Activated CD8-positive, alpha-beta T cell treated with anti-CD3 and anti-CD28 coated beads for 36 hours (primary cell): Measurements from ENCODE around the gene EFNA1. TPM values are rescaled to one million over a fixed set of nuclear protein-coding genes. Genes with fewer than 3 reads are reported as not detected.

Source experiments
- ATAC-seq: fragments of 200-7000 bp; cut with Tn5 transposase; one replicate; pipeline ENCODE4 v1.10.0; 2021; ENCODE audit warnings: mild to moderate bottlenecking, moderate library complexity
- CTCF ChIA-PET: fragments of 350-600 bp; sonication (Branson Sonifier 250); formaldehyde crosslinking; loops from one replicate; lab custom pipeline; 2021; ENCODE audit warnings: antibody characterized with exemption; lab: Charles Lee
- POLR2A ChIA-PET: fragments of 350-600 bp; sonication (Branson Sonifier 250); formaldehyde crosslinking; loops from one replicate; lab custom pipeline; 2021; ENCODE audit warnings: antibody characterized with exemption; lab: Charles Lee
- DNase-seq: peaks from one replicate; pipeline ENCODE4 v3.0.0-alpha.2; 2020
- H3K27ac Mint-ChIP-seq: one replicate; pipeline ENCODE4 v1.8.0; 2021; ENCODE audit warnings: mild to moderate bottlenecking, mixed read lengths
- H3K27me3 Mint-ChIP-seq: one replicate; pipeline ENCODE4 v1.8.0; 2021; ENCODE audit warnings: mixed read lengths
- H3K36me3 Mint-ChIP-seq: one replicate; pipeline ENCODE4 v1.8.0; 2021; ENCODE audit warnings: low read depth, mixed read lengths
- H3K4me1 Mint-ChIP-seq: one replicate; pipeline ENCODE4 v1.8.0; 2021; ENCODE audit warnings: low read depth, mixed read lengths
- H3K4me3 Mint-ChIP-seq: one replicate; pipeline ENCODE4 v1.8.0; 2021; ENCODE audit warnings: mild to moderate bottlenecking, moderate library complexity, mixed read lengths
- H3K9me3 Mint-ChIP-seq: one replicate; pipeline ENCODE4 v1.8.0; 2021; ENCODE audit warnings: mixed read lengths
- CTCF ChIP-seq: fragments of 200-600 bp; IDR thresholded peaks from one replicate; pipeline ENCODE4 v1.8.0; 2022; ENCODE audit warnings: antibody characterized with exemption, mild to moderate bottlenecking
- intact Hi-C: fragments of 100-400 bp; cut with micrococcal nuclease; formaldehyde crosslinking; loops from one replicate; pipeline ENCODE4 v1.10.0; 2022
- total RNA-seq, 2 experiments: library from RNA; stranded (reverse); gene quantifications; one replicate each; pipeline ENCODE4 v1.2.3, GENCODE V29; 2021

Gene EFNA1
- total RNA-seq, 2 experiments from 2014 or later: 0.59 to 0.60 TPM

DNA sequence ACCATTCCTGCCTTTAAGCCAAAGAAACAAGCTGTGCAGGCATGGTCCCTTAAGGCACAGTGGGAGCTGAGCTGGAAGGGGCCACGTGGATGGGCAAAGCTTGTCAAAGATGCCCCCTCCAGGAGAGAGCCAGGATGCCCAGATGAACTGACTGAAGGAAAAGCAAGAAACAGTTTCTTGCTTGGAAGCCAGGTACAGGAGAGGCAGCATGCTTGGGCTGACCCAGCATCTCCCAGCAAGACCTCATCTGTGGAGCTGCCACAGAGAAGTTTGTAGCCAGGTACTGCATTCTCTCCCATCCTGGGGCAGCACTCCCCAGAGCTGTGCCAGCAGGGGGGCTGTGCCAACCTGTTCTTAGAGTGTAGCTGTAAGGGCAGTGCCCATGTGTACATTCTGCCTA is 6.6 kb downstream of the EFNA1 start:
- peaks cover 25% of the 10 kb centered on the region for H3K36me3 Mint-ChIP-seq
- ChIA-PET POLR2A (interaction anchor here (0.8 to 1.4 kb wide), 3 partner anchors 13 to 49 kb away, joined by 4 to 6 read pairs (median 4); no protein-coding TSS in a partner anchor), CTCF (interaction anchor here (1.2 to 9.3 kb wide), 5 partner anchors 34 to 60 kb away, joined by 3 to 69 read pairs (median 15); partner anchors contain the start of genes KRTCAP2 and TRIM46)
- intact Hi-C loops: no loop called here
- no peaks in the 10 kb centered on the region for H3K27me3 Mint-ChIP-seq
- ATAC-seq (no peak), DNase-seq (no peak)
- TF ChIP-seq CTCF: no peak
- H3K9me3 Mint-ChIP-seq: no peaks in the 10 kb centered on the region
- H3K4me1 Mint-ChIP-seq: peaks cover 37% of the 10 kb centered on the region
- H3K4me3 Mint-ChIP-seq: peak overlapping the region; percentile 99
- peak overlapping the region; percentile 99 for H3K27ac Mint-ChIP-seq

DNA sequence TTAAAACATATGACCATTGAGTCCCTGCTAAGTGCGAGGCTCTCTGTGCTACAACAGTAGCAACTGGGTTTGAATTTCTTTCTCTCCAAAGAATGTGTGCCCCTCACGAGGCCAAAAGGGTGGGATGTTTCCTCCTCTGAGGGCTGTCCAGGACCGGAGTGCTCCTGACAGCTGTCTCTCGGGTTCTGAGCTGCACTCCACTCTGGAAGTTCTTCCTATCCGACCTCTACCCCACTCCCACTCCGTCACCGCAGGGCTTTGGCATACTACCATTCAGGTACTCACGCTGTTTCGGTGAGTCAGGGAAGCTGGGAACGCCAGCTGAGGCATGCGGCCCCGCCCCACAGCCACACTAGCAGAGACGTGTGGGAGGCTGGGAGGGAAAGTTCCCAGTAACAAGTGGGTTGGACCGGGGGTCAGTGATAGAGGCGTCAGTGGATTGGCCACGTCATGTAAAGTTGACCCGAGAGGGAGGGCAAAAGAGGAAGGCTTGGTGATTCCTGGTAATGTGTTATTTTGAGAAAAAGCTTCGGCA is 7.3 kb downstream of the EFNA1 start:
- POLR2A ChIA-PET: interaction anchor here (0.6 to 1.6 kb wide), 5 partner anchors 8 to 62 kb away, joined by 3 to 6 read pairs (median 4); no protein-coding TSS in a partner anchor
- Mint-ChIP-seq H3K36me3 (peaks cover 30% of the 10 kb centered on the region), H3K27me3 (no peaks in the 10 kb centered on the region), H3K27ac (peak overlapping the region; percentile 99), H3K9me3 (no peaks in the 10 kb centered on the region), H3K4me1 (peaks cover 31% of the 10 kb centered on the region), H3K4me3 (peak overlapping the region; percentile 99)
- CTCF ChIA-PET: interaction anchor here (0.8 to 9.3 kb wide), 7 partner anchors 33 to 375 kb away, joined by 3 to 69 read pairs (median 15); partner anchors contain the start of genes KRTCAP2 and TRIM46
- TF ChIP-seq CTCF: no peak
- peak; percentile 67 for DNase-seq
- intact Hi-C loops: no loop called here
- peak; percentile 18 for ATAC-seq

DNA sequence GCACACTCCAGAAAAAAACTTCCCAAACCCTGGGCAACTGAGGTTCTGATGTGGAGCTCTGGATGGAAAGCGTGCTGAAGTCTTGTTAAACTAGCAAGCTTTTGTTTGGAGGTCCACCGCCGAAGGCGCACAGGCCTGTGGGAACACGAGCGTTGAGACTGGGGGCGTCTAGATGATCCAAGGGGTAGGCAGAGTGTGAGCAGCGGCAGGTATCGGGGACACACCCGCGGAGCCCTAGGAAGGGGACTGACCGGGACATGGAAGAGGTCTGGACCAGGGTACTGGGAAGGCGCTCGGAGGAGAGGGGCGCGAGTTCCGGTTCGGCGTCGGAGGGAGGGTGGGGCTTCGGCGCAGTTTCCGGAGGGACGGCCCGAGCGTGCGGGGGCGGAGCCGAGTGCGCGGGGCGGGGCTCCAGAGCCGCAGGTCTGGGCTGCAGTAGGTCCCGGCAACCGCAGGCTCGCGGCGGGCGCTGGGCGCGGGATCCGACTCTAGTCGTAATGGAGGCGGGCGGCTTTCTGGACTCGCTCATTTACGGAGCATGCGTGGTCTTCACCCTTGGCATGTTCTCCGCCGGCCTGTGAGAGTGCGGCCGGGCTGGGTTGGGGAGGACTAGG is 7.8 kb downstream of the EFNA1 start, which contains the start of gene SLC50A1:
Gene SLC50A1 (plus strand): TSS at position 438 of the 614 bp plus-strand sequence. CDS start 60 bp downstream, at position 498.
- Mint-ChIP-seq H3K27ac (peak within 1 kb of the TSS; percentile 99), H3K36me3 (peaks cover 32% of the 10 kb centered on the region), H3K9me3 (no peaks in the 10 kb centered on the region), H3K4me1 (peaks cover 33% of the 10 kb centered on the region), H3K4me3 (peak within 1 kb of the TSS; percentile 99), H3K27me3 (no peaks in the 10 kb centered on the region)
- ChIA-PET CTCF (interaction anchor here (0.8 to 9.3 kb wide), 7 partner anchors 32 to 375 kb away, joined by 3 to 69 read pairs (median 15); partner anchors contain the start of genes KRTCAP2 and TRIM46), POLR2A (interaction anchor here (0.6 to 1.6 kb wide), 5 partner anchors 9 to 177 kb away, joined by 3 to 6 read pairs (median 3); no protein-coding TSS in a partner anchor)
- no peak for TF ChIP-seq CTCF
- peak; percentile 80 for ATAC-seq
- peak; percentile 96 for DNase-seq
- intact Hi-C loops: no loop called here

DNA sequence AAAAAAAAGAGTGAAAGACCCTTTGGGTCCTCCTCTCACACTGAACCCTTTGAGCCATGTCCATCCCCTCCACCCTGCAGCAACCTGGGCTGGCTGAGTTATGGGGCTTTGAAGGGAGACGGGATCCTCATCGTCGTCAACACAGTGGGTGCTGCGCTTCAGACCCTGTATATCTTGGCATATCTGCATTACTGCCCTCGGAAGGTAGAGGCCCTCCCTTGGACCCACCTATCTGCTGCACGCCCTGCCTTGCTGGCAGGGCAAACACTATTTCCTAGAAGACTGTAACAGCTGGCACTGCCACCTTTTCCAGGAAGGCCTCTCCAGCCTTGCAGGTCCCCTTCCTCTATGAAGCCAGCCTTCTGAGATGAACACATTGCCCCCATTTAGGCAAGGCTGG is 9.1 kb downstream of the EFNA1 start:
- Mint-ChIP-seq H3K36me3 (peaks cover 32% of the 10 kb centered on the region), H3K4me1 (peaks cover 33% of the 10 kb centered on the region), H3K4me3 (peak overlapping the region; percentile 99), H3K27ac (peak overlapping the region; percentile 99), H3K27me3 (no peaks in the 10 kb centered on the region), H3K9me3 (no peaks in the 10 kb centered on the region)
- ChIA-PET POLR2A (interaction anchor here (1.2 to 1.3 kb wide), 3 partner anchors 29 to 133 kb away, joined by 3 to 4 read pairs (median 3); partner anchors contain the start of gene KRTCAP2), CTCF (interaction anchor here (0.9 to 9.3 kb wide), 10 partner anchors 9 to 75 kb away, joined by 3 to 69 read pairs (median 8); partner anchors contain the start of genes KRTCAP2 and TRIM46)
- DNase-seq (peak; percentile 39), ATAC-seq (peak; percentile 11)
- intact Hi-C loops: no loop called here
- no peak for TF ChIP-seq CTCF
